Measurements from ENCODE around the gene RPS24.

- TF ChIP-seq RBBP5 (IDR thresholded peaks at IDR 0.05; ENCODE audit: borderline replicate concordance, insufficient read depth, low read length, poor library complexity, severe bottlenecking) (no peak), TEAD4 (IDR thresholded peaks at IDR 0.05; ENCODE audit: low read length) (no peak), TEAD4 (CRISPR knock-in tag; IDR thresholded peaks at IDR 0.05; ENCODE audit: borderline replicate concordance) (no peak), NFIC (IDR thresholded peaks at IDR 0.05) (no peak)
Observed at GRCh38 chr10:78038105-78038504, 4.4 kb downstream of the RPS24 start.

All from K562 (cell line).